HepG2 (cell line): Measurements from ENCODE around the gene SLC6A12. TPM values are rescaled to one million over a fixed set of nuclear protein-coding genes. Genes with fewer than 3 reads are reported as not detected.
A peak's percentile ranks its signal among the peaks of the same experiment; 100 is the strongest.

Experiments
- ATAD3A ChIP-seq: sonication (generic); formaldehyde crosslinking; IDR thresholded peaks from 2 replicates; pipeline ENCODE4 v1.4.0; 2020; ENCODE audit warnings: missing genetic modification reagents
- ATF6 ChIP-seq: sonication (generic); formaldehyde crosslinking; conservative IDR thresholded peaks from 2 replicates; pipeline ENCODE4 v1.4.0; 2020; ENCODE audit warnings: missing genetic modification reagents
- CCDC6 ChIP-seq: sonication (generic); formaldehyde crosslinking; IDR thresholded peaks from 2 replicates; pipeline ENCODE4 v1.8.1; 2022; ENCODE audit warnings: mild to moderate bottlenecking, missing genetic modification reagents, moderate library complexity
- DRAP1 ChIP-seq: IDR thresholded peaks from 2 replicates; pipeline ENCODE4 v1.6.1; 2016; ENCODE audit warnings: missing genetic modification reagents, missing compliant biosample characterization
- ETV5 ChIP-seq: IDR thresholded peaks from 2 replicates; pipeline ENCODE4 v1.6.1; 2018; ENCODE audit warnings: missing biosample characterization, missing genetic modification reagents, inconsistent platforms, borderline replicate concordance
- FOSL2 ChIP-seq: sonication (generic); formaldehyde crosslinking; IDR thresholded peaks from 2 replicates; pipeline ENCODE4 v1.4.0; 2020; ENCODE audit warnings: missing genetic modification reagents
- HES4 ChIP-seq: sonication (generic); formaldehyde crosslinking; IDR thresholded peaks from 2 replicates; pipeline ENCODE4 v1.9.0; 2021; ENCODE audit warnings: mild to moderate bottlenecking, missing genetic modification reagents, borderline replicate concordance
- KLF12 ChIP-seq: sonication (generic); formaldehyde crosslinking; IDR thresholded peaks from 2 replicates; pipeline ENCODE4 v1.4.0; 2020; ENCODE audit warnings: missing genetic modification reagents, borderline replicate concordance
- MAFF ChIP-seq: IDR thresholded peaks from 2 replicates; pipeline ENCODE4 v1.6.1; 2011; ENCODE audit warnings: low read depth, low read length, improper control_type of control experiment
- PATZ1 ChIP-seq: sonication (generic); formaldehyde crosslinking; IDR thresholded peaks from 2 replicates; pipeline ENCODE4 v1.4.0; 2020; ENCODE audit warnings: missing genetic modification reagents
- PCBP2 ChIP-seq: fragments of 200-400 bp; formaldehyde crosslinking; optimal IDR thresholded peaks from 2 replicates; pipeline ENCODE3; 2018; ENCODE audit warnings: low read length, low read depth; ENCODE audit not compliant: poor library complexity, severe bottlenecking
- PTBP1 ChIP-seq: fragments of 200-400 bp; formaldehyde crosslinking; IDR thresholded peaks from 2 replicates; pipeline ENCODE4 v1.6.1; 2018; ENCODE audit warnings: low read length, low read depth; ENCODE audit not compliant: poor library complexity, severe bottlenecking
- SAP130 ChIP-seq: IDR thresholded peaks from 2 replicates; pipeline ENCODE4 v1.6.1; 2016; ENCODE audit warnings: low read depth
- SNRNP70 ChIP-seq: fragments of 200-400 bp; formaldehyde crosslinking; IDR thresholded peaks from 2 replicates; pipeline ENCODE4 v1.6.1; 2017; ENCODE audit warnings: mild to moderate bottlenecking, low read depth, low read length, moderate library complexity
- SP140L ChIP-seq: sonication (generic); formaldehyde crosslinking; IDR thresholded peaks from 2 replicates; pipeline ENCODE4 v1.4.0; 2020; ENCODE audit warnings: missing genetic modification reagents, borderline replicate concordance
- SRY ChIP-seq: sonication (generic); formaldehyde crosslinking; IDR thresholded peaks from 2 replicates; pipeline ENCODE4 v1.8.0; 2022; ENCODE audit warnings: mild to moderate bottlenecking, missing genetic modification reagents
- TGIF2 ChIP-seq: IDR thresholded peaks from 2 replicates; pipeline ENCODE4 v1.6.1; 2016; ENCODE audit warnings: control low read depth, missing compliant biosample characterization
- WIZ ChIP-seq: sonication (generic); formaldehyde crosslinking; IDR thresholded peaks from 2 replicates; pipeline ENCODE4 v1.5.1; 2020; ENCODE audit warnings: mild to moderate bottlenecking, missing genetic modification reagents
- YEATS2 ChIP-seq: sonication (generic); formaldehyde crosslinking; IDR thresholded peaks from 2 replicates; pipeline ENCODE4 v1.4.0; 2020; ENCODE audit warnings: missing genetic modification reagents, borderline replicate concordance
- ZFX ChIP-seq: sonication (generic); formaldehyde crosslinking; IDR thresholded peaks from 2 replicates; pipeline ENCODE4 v1.4.0; 2020; ENCODE audit warnings: mild to moderate bottlenecking, low read depth, missing genetic modification reagents, moderate library complexity
- ZNF10 ChIP-seq: sonication (generic); formaldehyde crosslinking; IDR thresholded peaks from 2 replicates; pipeline ENCODE4 v1.4.0; 2020; ENCODE audit warnings: mild to moderate bottlenecking, low read depth, missing genetic modification reagents, borderline replicate concordance
- ZNF326 ChIP-seq: sonication (generic); formaldehyde crosslinking; IDR thresholded peaks from 2 replicates; pipeline ENCODE4 v1.4.0; 2020; ENCODE audit warnings: missing genetic modification reagents, borderline replicate concordance
- ZNF569 ChIP-seq: sonication (generic); formaldehyde crosslinking; IDR thresholded peaks from 2 replicates; pipeline ENCODE4 v1.5.0; 2020; ENCODE audit warnings: mild to moderate bottlenecking, missing genetic modification reagents, moderate library complexity, borderline replicate concordance
- ZNF816 ChIP-seq: sonication (generic); formaldehyde crosslinking; IDR thresholded peaks from 2 replicates; pipeline ENCODE4 v1.8.0; 2022; ENCODE audit warnings: missing genetic modification reagents, mild to moderate bottlenecking, borderline replicate concordance
- ZNF839 ChIP-seq: sonication (generic); formaldehyde crosslinking; IDR thresholded peaks from 2 replicates; pipeline ENCODE4 v1.4.0; 2020; ENCODE audit warnings: missing genetic modification reagents, mild to moderate bottlenecking, borderline replicate concordance
- polyA plus RNA-seq, 8 experiments: library from polyadenylated mRNA; depleted of rRNA in 3 of 8; stranded (reverse) in 7 of 8; unstranded in 1 of 8; fragments of >200 nt; fragmentation: Illumina TruSeq in 4 of 8; extraction: Trizol in 4 of 8; gene quantifications; 2 replicates each; pipeline versions ENCODE4 v1.2.1 to v1.2.3, GENCODE V29; 2011 to 2016; ENCODE audit warnings: low read depth in 4 of 8, missing spikeins in 1 of 8, mixed read lengths in 1 of 8; ENCODE audit not compliant: insufficient read depth in 1 of 8
- total RNA-seq, 5 experiments: library from RNA; depleted of rRNA; stranded (reverse); fragments of >200 nt; fragmentation: Illumina TruSeq; extraction: Trizol; gene quantifications; 2 replicates each; pipeline ENCODE4 v1.2.3, GENCODE V29; 2016; ENCODE audit warnings: low read depth in 1 of 5
- TF ChIP-seq, protein P1 (sequence below): sonication (generic); formaldehyde crosslinking; IDR thresholded peaks from 2 replicates; pipeline ENCODE4 v1.8.0; 2022; ENCODE audit warnings: missing genetic modification reagents, mild to moderate bottlenecking, inconsistent platforms, borderline replicate concordance

Gene SLC6A12
- total and polyA plus RNA-seq, 2 of the 13 experiments (the other 11 are each of a cell fraction or from before 2014, with no cell fraction given), result 3.7 to 18.8 TPM

DNA sequence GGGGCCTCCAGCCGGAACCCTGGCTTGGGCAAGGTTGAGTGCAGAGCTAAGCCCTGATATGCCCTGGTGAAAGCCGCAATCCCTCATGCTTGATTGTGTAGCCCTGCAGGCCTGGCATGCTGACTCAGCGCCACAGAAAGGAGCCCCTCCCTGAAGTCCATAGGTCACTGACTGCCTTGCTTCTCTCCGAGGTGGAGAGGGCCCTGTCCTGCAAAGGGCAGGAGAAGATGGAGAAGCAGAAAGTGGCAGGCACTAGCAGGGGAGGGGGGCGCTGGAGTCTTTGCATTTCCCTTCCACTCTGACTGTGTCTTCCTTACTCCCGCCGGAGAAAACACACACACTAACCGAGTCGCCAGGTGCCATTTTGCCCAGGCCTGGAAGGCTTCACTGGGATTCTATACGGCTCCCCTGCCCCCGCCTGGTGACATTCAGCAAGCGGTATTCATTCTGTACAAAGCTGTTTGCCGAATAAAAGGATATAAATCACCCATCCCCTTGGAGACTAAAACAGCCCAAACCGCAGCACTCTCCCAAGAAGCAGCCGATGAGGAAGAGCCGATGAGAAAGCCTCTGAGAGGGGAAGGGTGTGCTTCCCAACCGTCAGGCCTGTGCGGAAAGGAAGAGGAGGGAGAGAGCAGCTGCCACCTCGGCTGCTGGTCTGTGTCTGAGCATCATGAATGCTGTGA, 69.8 kb downstream of the SLC6A12 start (continued):
- TF ChIP-seq PATZ1 (CRISPR knock-in tag) (peak; percentile 47; the same call in 1 of the 2 replicates), ATAD3A (CRISPR knock-in tag) (no peak), CCDC6 (no peak), ETV5 (CRISPR knock-in tag) (no peak), HES4 (CRISPR knock-in tag) (no peak), KLF12 (no peak), YEATS2 (CRISPR knock-in tag) (no peak), ZNF816 (no peak), PCBP2 (no peak), WIZ (CRISPR knock-in tag) (no peak), SP140L (CRISPR knock-in tag) (no peak), ATF6 (CRISPR knock-in tag) (no peak), ZNF569 (CRISPR knock-in tag) (no peak), SNRNP70 (no peak), ZNF10 (no peak), DRAP1 (CRISPR knock-in tag) (no peak), TGIF2 (CRISPR knock-in tag) (0 out of 2 replicates have a peak, but pooled peaks have one; percentile 24), FOSL2 (peak; percentile 72), SRY (CRISPR knock-in tag) (no peak), ZNF326 (CRISPR knock-in tag) (no peak), PTBP1 (no peak), ZNF839 (no peak), ZFX (CRISPR knock-in tag) (peak; percentile 60), MAFF (peak; percentile 97), SAP130 (CRISPR knock-in tag) (peak; percentile 55; the same call in 1 of the 2 replicates)
- TF ChIP-seq, protein P1, sequence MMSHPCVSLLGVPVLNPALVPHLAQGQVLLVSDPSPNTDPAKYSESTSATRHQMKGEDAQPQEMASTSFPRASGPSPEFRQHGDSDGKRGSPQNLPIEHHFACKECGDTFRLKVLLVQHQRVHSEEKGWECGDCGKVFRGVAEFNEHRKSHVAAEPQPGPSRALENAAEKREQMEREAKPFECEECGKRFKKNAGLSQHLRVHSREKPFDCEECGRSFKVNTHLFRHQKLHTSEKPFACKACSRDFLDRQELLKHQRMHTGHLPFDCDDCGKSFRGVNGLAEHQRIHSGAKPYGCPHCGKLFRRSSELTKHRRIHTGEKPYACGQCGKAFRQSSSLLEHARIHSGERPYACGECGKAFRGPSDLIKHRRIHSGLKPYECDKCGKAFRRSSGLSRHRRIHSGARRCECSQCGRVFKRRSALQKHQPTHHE, result no peak
